SK-N-MC (cell line): ENCODE results near the gene TUBB4A.

Experiments used
- DNase-seq: peaks from one replicate; pipeline ENCODE4 v3.0.0-alpha.2; 2011; ENCODE audit warnings: low read depth, low spot score
- H3K27ac ChIP-seq: fragments of 200-600 bp; sonication (generic); 2 replicates; pipeline ENCODE4 v1.5.1; 2016; ENCODE audit warnings: mixed run types
- H3K36me3 ChIP-seq: fragments of 200-600 bp; sonication (generic); 2 replicates; pipeline ENCODE4 v1.6.1; 2017; ENCODE audit warnings: antibody characterized with exemption, low read length, mixed read lengths; ENCODE audit not compliant: insufficient read depth
- H3K4me3 ChIP-seq: fragments of 200-600 bp; sonication (generic); 2 replicates; pipeline ENCODE4 v1.5.1; 2016
- H3K9ac ChIP-seq: fragments of 200-600 bp; sonication (generic); 2 replicates; pipeline ENCODE4 v1.8.0; 2017; ENCODE audit warnings: mixed run types, mixed read lengths; ENCODE audit not compliant: insufficient read length
- H3K9me3 ChIP-seq: fragments of 200-600 bp; sonication (generic); 2 replicates; pipeline ENCODE4 v1.6.1; 2017; ENCODE audit warnings: low read depth, mild to moderate bottlenecking, antibody characterized with exemption, low read length, moderate library complexity, mixed read lengths
- EZH2 ChIP-seq: fragments of 200-600 bp; sonication (generic); IDR thresholded peaks from one replicate; pipeline ENCODE4 v1.6.1; 2017; ENCODE audit warnings: antibody characterized with exemption
- FOXP2 ChIP-seq: optimal IDR thresholded peaks from 2 replicates; pipeline ENCODE3; 2011; ENCODE audit warnings: mild to moderate bottlenecking, moderate library complexity; ENCODE audit not compliant: insufficient read depth; ENCODE audit errors: extremely low read length, control extremely low read depth
- POLR2AphosphoS5 ChIP-seq: IDR thresholded peaks from 2 replicates; pipeline ENCODE4 v1.6.1; 2012; ENCODE audit warnings: mild to moderate bottlenecking, low read depth, low read length, borderline replicate concordance

The TUBB4A gene

GRCh38 chr19:6459262-6460098 lies 42.6 kb downstream of the TUBB4A start, which contains the start of gene SLC25A23:
Gene SLC25A23 (minus strand): TSS chr19:6459792. CDS start chr19:6459628, 164 bp downstream.
- Histone ChIP-seq H3K27ac (no peak within 1 kb of the TSS), H3K9me3 (no peaks in the 10 kb centered on the region), H3K4me3 (peak within 1 kb of the TSS; percentile 85), H3K9ac (peak within 1 kb of the TSS; percentile 71), H3K36me3 (peaks cover 12% of the 10 kb centered on the region; the same call in 1 of the 2 replicates)
- DNase-seq = peak; percentile 8
- TF ChIP-seq FOXP2 (no peak), POLR2AphosphoS5 (peak; percentile 47; the same call in 1 of the 2 replicates)

- Histone ChIP-seq H3K36me3 (peaks cover 19% of the 10 kb centered on the region; the same call in 1 of the 2 replicates), H3K4me3 (peak overlapping the region; percentile 85), H3K9ac (peak overlapping the region; percentile 71), H3K9me3 (no peaks in the 10 kb centered on the region), H3K27ac (no peak overlapping the region)
- no peak for DNase-seq
- TF ChIP-seq POLR2AphosphoS5 (no peak), EZH2 (no peak), FOXP2 (no peak)
These were observed 43.3 kb downstream of the TUBB4A start for GRCh38 chr19:6458695-6459261.

GRCh38 chr19:6457958-6458694 lies 44.0 kb downstream of the TUBB4A start:
- Histone ChIP-seq H3K4me3 (peak overlapping the region; percentile 85), H3K27ac (no peak overlapping the region), H3K9me3 (no peaks in the 10 kb centered on the region), H3K9ac (no peak overlapping the region), H3K36me3 (peaks cover 25% of the 10 kb centered on the region; the same call in 1 of the 2 replicates)
- TF ChIP-seq FOXP2 = no peak
- no peak for TF ChIP-seq POLR2AphosphoS5
- no peak for TF ChIP-seq EZH2
- DNase-seq = no peak

GRCh38 chr19:6455924-6456323 lies 46.2 kb downstream of the TUBB4A start:
- H3K9ac ChIP-seq = no peak overlapping the region
- H3K27ac ChIP-seq = no peak overlapping the region
- DNase-seq = no peak
- H3K4me3 ChIP-seq = no peak overlapping the region
- TF ChIP-seq FOXP2 (no peak), EZH2 (no peak), POLR2AphosphoS5 (no peak)
- no peaks in the 10 kb centered on the region for H3K9me3 ChIP-seq
- H3K36me3 ChIP-seq = peaks cover 25% of the 10 kb centered on the region; the same call in 1 of the 2 replicates

GRCh38 chr19:6453951-6454565 lies 48.1 kb downstream of the TUBB4A start:
- Histone ChIP-seq H3K9ac (no peak overlapping the region), H3K9me3 (no peaks in the 10 kb centered on the region), H3K36me3 (peaks cover 25% of the 10 kb centered on the region; the same call in 1 of the 2 replicates), H3K27ac (no peak overlapping the region), H3K4me3 (no peak overlapping the region)
- DNase-seq = no peak
- TF ChIP-seq EZH2 = no peak
- TF ChIP-seq POLR2AphosphoS5 = no peak

- DNase-seq = no peak
- Histone ChIP-seq H3K36me3 (peaks cover 25% of the 10 kb centered on the region; the same call in 1 of the 2 replicates), H3K9ac (no peak overlapping the region), H3K4me3 (no peak overlapping the region), H3K27ac (no peak overlapping the region), H3K9me3 (no peaks in the 10 kb centered on the region)
- TF ChIP-seq EZH2 (no peak), POLR2AphosphoS5 (no peak), FOXP2 (no peak)
These were observed 49.2 kb downstream of the TUBB4A start for GRCh38 chr19:6452899-6453298.

- H3K36me3 ChIP-seq = peaks cover 25% of the 10 kb centered on the region; the same call in 1 of the 2 replicates
- H3K9me3 ChIP-seq = no peaks in the 10 kb centered on the region
- DNase-seq = no peak
- TF ChIP-seq EZH2 (no peak), POLR2AphosphoS5 (no peak), FOXP2 (no peak)
- H3K27ac ChIP-seq = no peak overlapping the region
- no peak overlapping the region for H3K4me3 ChIP-seq
- no peak overlapping the region for H3K9ac ChIP-seq
These were observed 49.9 kb downstream of the TUBB4A start for GRCh38 chr19:6452223-6452614.
